Loucy (cell line): ENCODE results near the gene LACTB.

Experiments
- H2AFZ ChIP-seq: fragments of 200-600 bp; sonication (generic); 2 replicates; pipeline ENCODE4 v1.6.0; 2016; ENCODE audit warnings: antibody characterized with exemption, mild to moderate bottlenecking, low read length, moderate library complexity
- H3F3A ChIP-seq: fragments of 200-600 bp; 2 replicates; pipeline ENCODE4 v1.6.0; 2016; ENCODE audit warnings: antibody characterized with exemption, low read depth, mild to moderate bottlenecking
- H3K27me3 ChIP-seq: fragments of 200-600 bp; sonication (generic); 2 replicates; pipeline ENCODE4 v1.6.1; 2014; ENCODE audit warnings: low read length, mild to moderate bottlenecking; ENCODE audit not compliant: insufficient read depth, poor library complexity, severe bottlenecking
- H3K36me3 ChIP-seq: fragments of 200-600 bp; sonication (generic); 2 replicates; pipeline ENCODE4 v1.6.1; 2016; ENCODE audit warnings: low read length; ENCODE audit not compliant: insufficient read depth
- H3K4me1 ChIP-seq: fragments of 200-600 bp; sonication (generic); 2 replicates; pipeline ENCODE4 v1.5.1; 2014; ENCODE audit warnings: low read length, mild to moderate bottlenecking; ENCODE audit not compliant: insufficient read depth, poor library complexity, severe bottlenecking
- H3K4me2 ChIP-seq: fragments of 200-600 bp; sonication (generic); 2 replicates; pipeline ENCODE4 v1.6.0; 2014; ENCODE audit warnings: antibody characterized with exemption, low read length, low read depth, mild to moderate bottlenecking; ENCODE audit not compliant: poor library complexity, severe bottlenecking
- H3K4me3 ChIP-seq: fragments of 200-600 bp; sonication (generic); 2 replicates; pipeline ENCODE4 v1.5.1; 2014; ENCODE audit warnings: low read length, mild to moderate bottlenecking, mixed read lengths; ENCODE audit not compliant: poor library complexity, severe bottlenecking
- H3K79me2 ChIP-seq: fragments of 200-600 bp; sonication (generic); 2 replicates; pipeline ENCODE4 v1.6.1; 2014; ENCODE audit warnings: low read length; ENCODE audit not compliant: insufficient read depth
- H3K9ac ChIP-seq: fragments of 200-600 bp; sonication (generic); 2 replicates; pipeline ENCODE4 v1.6.0; 2014; ENCODE audit warnings: mild to moderate bottlenecking, low read depth, low read length, moderate library complexity; ENCODE audit not compliant: poor library complexity, severe bottlenecking
- H3K9me2 ChIP-seq: fragments of 200-600 bp; sonication (generic); replicated peaks from 2 replicates; pipeline ENCODE4 v1.6.1; 2016; ENCODE audit warnings: low read depth, low read length, mixed read lengths
- H3K9me3 ChIP-seq: fragments of 200-600 bp; sonication (generic); 2 replicates; pipeline ENCODE4 v1.6.1; 2014; ENCODE audit warnings: mild to moderate bottlenecking, antibody characterized with exemption, low read length, low read depth; ENCODE audit not compliant: insufficient read depth
- H4K20me1 ChIP-seq: fragments of 200-600 bp; sonication (generic); 2 replicates; pipeline ENCODE4 v1.6.0; 2014; ENCODE audit warnings: antibody characterized with exemption, low read length, mild to moderate bottlenecking; ENCODE audit not compliant: insufficient read depth, poor library complexity, severe bottlenecking
- CTCF ChIP-seq: fragments of 200-600 bp; sonication (generic); conservative IDR thresholded peaks from 2 replicates; pipeline ENCODE4 v1.5.1; 2014; ENCODE audit warnings: mild to moderate bottlenecking, antibody characterized with exemption, low read length
- EZH2phosphoT487 ChIP-seq: fragments of 200-600 bp; IDR thresholded peaks from 2 replicates; pipeline ENCODE4 v1.6.1; 2018; ENCODE audit warnings: antibody characterized with exemption, mild to moderate bottlenecking, moderate library complexity, borderline replicate concordance

LACTB gene

GRCh38 chr15:63112871-63113270 lies 8.8 kb upstream of the LACTB start:
- no peaks in the 10 kb centered on the region for H3K9me3 ChIP-seq
- no peaks in the 10 kb centered on the region for H3K36me3 ChIP-seq
- H3F3A ChIP-seq, result 0 out of 2 replicates have a peak, but pooled peaks cover 2% of the 10 kb centered on the region
- no peaks in the 10 kb centered on the region for H3K79me2 ChIP-seq
- no peaks in the 10 kb centered on the region for H3K9me2 ChIP-seq
- H3K27me3 ChIP-seq, result no peaks in the 10 kb centered on the region
- peaks cover 30% of the 10 kb centered on the region for H3K4me1 ChIP-seq
- no peak overlapping the region for H3K4me2 ChIP-seq
- H3K9ac ChIP-seq, result no peak overlapping the region
- no peak overlapping the region for H3K4me3 ChIP-seq
- TF ChIP-seq CTCF, result no peak
- no peak for TF ChIP-seq EZH2phosphoT487
- H4K20me1 ChIP-seq, result no peaks in the 10 kb centered on the region
- H2AFZ ChIP-seq, result no peak overlapping the region

GRCh38 chr15:63114465-63114864 lies 7.2 kb upstream of the LACTB start:
- H4K20me1 ChIP-seq, result no peaks in the 10 kb centered on the region
- peaks cover 30% of the 10 kb centered on the region for H3K4me1 ChIP-seq
- no peak overlapping the region for H3K9ac ChIP-seq
- H3K4me3 ChIP-seq, result no peak overlapping the region
- peaks cover 6% of the 10 kb centered on the region; the same call in 1 of the 2 replicates for H3K9me3 ChIP-seq
- H3K4me2 ChIP-seq, result no peak overlapping the region
- H3F3A ChIP-seq, result 0 out of 2 replicates have a peak, but pooled peaks cover 2% of the 10 kb centered on the region
- no peaks in the 10 kb centered on the region for H3K79me2 ChIP-seq
- no peaks in the 10 kb centered on the region for H3K27me3 ChIP-seq
- TF ChIP-seq EZH2phosphoT487 (no peak), CTCF (no peak)
- no peaks in the 10 kb centered on the region for H3K9me2 ChIP-seq
- H3K36me3 ChIP-seq, result no peaks in the 10 kb centered on the region
- H2AFZ ChIP-seq, result peak overlapping the region; percentile 52; the same call in 1 of the 2 replicates

GRCh38 chr15:63118854-63119253 lies 2.8 kb upstream of the LACTB start:
- Histone ChIP-seq H3K9me2 (no peaks in the 10 kb centered on the region), H3K4me2 (no peak overlapping the region), H2AFZ (no peak overlapping the region)

More at GRCh38 chr15:63118854-63119253, 2.8 kb upstream of the LACTB start:
- Histone ChIP-seq H3K4me3 (no peak overlapping the region), H3K79me2 (no peaks in the 10 kb centered on the region), H3K9ac (no peak overlapping the region), H3F3A (no peaks in the 10 kb centered on the region), H3K27me3 (no peaks in the 10 kb centered on the region), H3K36me3 (no peaks in the 10 kb centered on the region), H3K9me3 (peaks cover 8% of the 10 kb centered on the region; the same call in 1 of the 2 replicates), H4K20me1 (no peaks in the 10 kb centered on the region), H3K4me1 (peaks cover 11% of the 10 kb centered on the region)
- TF ChIP-seq EZH2phosphoT487 (no peak), CTCF (no peak)
